GM12892 (cell line): ENCODE measurements around the gene LRRC1.

Source experiments
- POLR2A ChIP-seq: IDR thresholded peaks from 2 replicates; pipeline ENCODE4 v1.6.1; 2011; ENCODE audit warnings: low read depth, low read length, control low read depth
- POLR2AphosphoS5 ChIP-seq: IDR thresholded peaks from 2 replicates; pipeline ENCODE4 v1.6.1; 2011; ENCODE audit warnings: low read depth, low read length, control low read depth

DNA sequence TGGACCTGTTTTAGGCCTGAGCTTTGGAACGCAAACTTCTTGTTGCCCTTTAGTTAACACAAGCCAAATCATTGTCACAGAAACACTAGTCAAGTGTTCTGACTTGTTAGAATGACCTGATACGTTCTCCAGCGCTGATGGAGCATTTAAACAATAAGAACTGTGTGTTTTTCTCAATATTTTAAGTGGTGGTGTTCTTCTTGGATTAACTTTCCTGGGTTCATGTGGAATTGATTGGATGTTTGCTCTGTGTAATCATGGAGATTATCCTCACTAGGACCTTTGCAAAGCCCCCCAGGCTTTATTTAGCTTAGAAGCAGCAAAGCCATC is 1.6 kb downstream of the LRRC1 start:
- TF ChIP-seq POLR2A, result no peak
- no peak for TF ChIP-seq POLR2AphosphoS5
